Naive B cell (primary cell): ENCODE results near the gene NRIP2. TPM values are rescaled to one million over a fixed set of nuclear protein-coding genes. Genes with fewer than 3 reads are reported as not detected.

ENCODE experiments used
- ATAC-seq, 2 donors: fragments of 150-1000 bp; cut with Tn5 transposase; 2 replicates each; pipeline ENCODE4 v1.10.0; 2021; ENCODE audit warnings: low read depth in 2 of 2, mild to moderate bottlenecking in 2 of 2, moderate library complexity in 2 of 2
- DNase-seq: peaks from one replicate; pipeline ENCODE4 v3.0.0; 2022
- H3K27ac Mint-ChIP-seq, 6 donors: one replicate each; pipeline ENCODE4 v1.8.0; 2020 to 2022; ENCODE audit warnings: mild to moderate bottlenecking in 6 of 6, mixed read lengths in 6 of 6, moderate library complexity in 5 of 6, inconsistent platforms in 2 of 6
- H3K27me3 Mint-ChIP-seq, 3 donors: one replicate each; pipeline ENCODE4 v1.8.0; 2021 to 2022; ENCODE audit warnings: mixed read lengths in 3 of 3, mild to moderate bottlenecking in 1 of 3
- H3K36me3 Mint-ChIP-seq, 2 donors: one replicate each; pipeline ENCODE4 v1.8.0; 2020 to 2022; ENCODE audit warnings: mixed read lengths in 2 of 2, inconsistent platforms in 1 of 2, mild to moderate bottlenecking in 1 of 2
- H3K4me1 Mint-ChIP-seq, 3 donors: one replicate each; pipeline ENCODE4 v1.8.0; 2020 to 2022; ENCODE audit warnings: mixed read lengths in 3 of 3, inconsistent platforms in 1 of 3, mild to moderate bottlenecking in 1 of 3, moderate library complexity in 1 of 3
- H3K4me3 Mint-ChIP-seq, 8 donors: one replicate each; pipeline ENCODE4 v1.8.0; 2020 to 2022; ENCODE audit warnings: mild to moderate bottlenecking in 8 of 8, mixed read lengths in 8 of 8, moderate library complexity in 8 of 8, inconsistent platforms in 2 of 8
- H3K9me3 Mint-ChIP-seq, 7 donors: one replicate each; pipeline ENCODE4 v1.8.0; 2020 to 2022; ENCODE audit warnings: mixed read lengths in 7 of 7, mild to moderate bottlenecking in 5 of 7, inconsistent platforms in 2 of 7, moderate library complexity in 1 of 7
- polyA plus RNA-seq, 6 donors: library from polyadenylated mRNA; unstranded; fragments of 300-500 nt; fragmentation: Illumina TruSeq; gene quantifications; one replicate each; pipeline ENCODE4 v1.2.3, GENCODE V29; 2021; ENCODE audit warnings: low read depth in 6 of 6

Gene NRIP2
- polyA plus RNA-seq, 6 donors from 2014 or later = 0.47 to 1.9 (median 1.1) TPM

GRCh38 chr12:2812290-2813213 lies 22.3 kb downstream of the NRIP2 start, which contains the start of gene ITFG2:
ITFG2 (plus strand) TSS chr12:2812668; CDS start chr12:2812761, 93 bp downstream.
- H3K4me3 Mint-ChIP-seq = peak within 1 kb of the TSS; percentile 94 to 100 (median 99)
- ATAC-seq = peak; percentile 92 to 93
- peak; percentile 96 for DNase-seq
- peak within 1 kb of the TSS; percentile 95 to 100 (median 100) for H3K27ac Mint-ChIP-seq
- H3K9me3 Mint-ChIP-seq = peaks cover 0 to 2% (median 0%) of the 10 kb centered on the region in 7 donors
- H3K36me3 Mint-ChIP-seq = no peaks in the 10 kb centered on the region
- H3K27me3 Mint-ChIP-seq = no peaks in the 10 kb centered on the region
- peaks cover 11 to 42% (median 23%) of the 10 kb centered on the region in 3 donors for H3K4me1 Mint-ChIP-seq

GRCh38 chr12:2811801-2812200 lies 23.0 kb downstream of the NRIP2 start:
- Mint-ChIP-seq H3K9me3 (peaks cover 0 to 2% (median 0%) of the 10 kb centered on the region in 7 donors), H3K36me3 (no peaks in the 10 kb centered on the region)
- ATAC-seq = no peak

GRCh38 chr12:2806700-2807099 lies 28.1 kb downstream of the NRIP2 start:
- DNase-seq = no peak
- H3K36me3 Mint-ChIP-seq = peaks cover 0 to 6% of the 10 kb centered on the region in 2 donors

More at GRCh38 chr12:2811801-2812200, 23.0 kb downstream of the NRIP2 start:
- DNase-seq = no peak
- H3K27ac Mint-ChIP-seq = peak overlapping the region in 5 of 6 donors; percentile 64 to 100 (median 100)
- no peaks in the 10 kb centered on the region for H3K27me3 Mint-ChIP-seq
- H3K4me1 Mint-ChIP-seq = peaks cover 11 to 42% (median 23%) of the 10 kb centered on the region in 3 donors
- peak overlapping the region; percentile 37 to 100 (median 96) for H3K4me3 Mint-ChIP-seq

GRCh38 chr12:2805143-2805520 lies 29.7 kb downstream of the NRIP2 start:
- ATAC-seq (no peak), DNase-seq (no peak)
- H3K36me3 Mint-ChIP-seq = peaks cover 0 to 6% of the 10 kb centered on the region in 2 donors
- no peak overlapping the region for H3K4me3 Mint-ChIP-seq
- H3K4me1 Mint-ChIP-seq = peaks cover 0 to 5% (median 4%) of the 10 kb centered on the region in 3 donors
- peak overlapping the region in 3 of 6 donors; percentile 3 to 70 (median 10) for H3K27ac Mint-ChIP-seq
- H3K9me3 Mint-ChIP-seq = no peaks in the 10 kb centered on the region
- no peaks in the 10 kb centered on the region for H3K27me3 Mint-ChIP-seq

More at GRCh38 chr12:2806700-2807099, 28.1 kb downstream of the NRIP2 start:
- Mint-ChIP-seq H3K9me3 (no peaks in the 10 kb centered on the region), H3K4me3 (no peak overlapping the region), H3K4me1 (peaks cover 0 to 8% (median 4%) of the 10 kb centered on the region in 3 donors), H3K27me3 (no peaks in the 10 kb centered on the region), H3K27ac (peak overlapping the region in 1 of 6 donors; percentile 59)
- no peak for ATAC-seq

- DNase-seq (no peak), ATAC-seq (no peak)
- no peaks in the 10 kb centered on the region for H3K27me3 Mint-ChIP-seq
- no peak overlapping the region for H3K4me3 Mint-ChIP-seq
- H3K9me3 Mint-ChIP-seq = no peaks in the 10 kb centered on the region
- peaks cover 0 to 5% (median 4%) of the 10 kb centered on the region in 3 donors for H3K4me1 Mint-ChIP-seq
- peak overlapping the region in 3 of 6 donors; percentile 20 to 70 (median 69) for H3K27ac Mint-ChIP-seq
- H3K36me3 Mint-ChIP-seq = peaks cover 0 to 6% of the 10 kb centered on the region in 2 donors
Observed at GRCh38 chr12:2804393-2805142, 30.3 kb downstream of the NRIP2 start.

- Mint-ChIP-seq H3K4me1 (peaks cover 0 to 5% (median 4%) of the 10 kb centered on the region in 3 donors), H3K36me3 (peaks cover 0 to 7% of the 10 kb centered on the region in 2 donors), H3K4me3 (no peak overlapping the region), H3K9me3 (no peaks in the 10 kb centered on the region), H3K27me3 (no peaks in the 10 kb centered on the region), H3K27ac (peak overlapping the region in 3 of 6 donors; percentile 57 to 69 (median 66))
- ATAC-seq (no peak), DNase-seq (no peak)
Observed at GRCh38 chr12:2803635-2804392, 31.0 kb downstream of the NRIP2 start.

GRCh38 chr12:2801044-2801783 lies 33.6 kb downstream of the NRIP2 start:
- H3K4me3 Mint-ChIP-seq = no peak overlapping the region
- DNase-seq = no peak
- peak overlapping the region in 1 of 6 donors; percentile 77 for H3K27ac Mint-ChIP-seq
- ATAC-seq = no peak
- H3K36me3 Mint-ChIP-seq = peaks cover 0 to 14% of the 10 kb centered on the region in 2 donors
- peaks cover 13 to 27% (median 14%) of the 10 kb centered on the region in 3 donors for H3K4me1 Mint-ChIP-seq
- no peaks in the 10 kb centered on the region for H3K9me3 Mint-ChIP-seq
- no peaks in the 10 kb centered on the region for H3K27me3 Mint-ChIP-seq

GRCh38 chr12:2800046-2800570 lies 34.7 kb downstream of the NRIP2 start:
- Mint-ChIP-seq H3K4me1 (peaks cover 16 to 31% (median 17%) of the 10 kb centered on the region in 3 donors), H3K27me3 (no peaks in the 10 kb centered on the region), H3K27ac (peak overlapping the region in 1 of 6 donors; percentile 69), H3K9me3 (no peaks in the 10 kb centered on the region), H3K4me3 (peak overlapping the region in 1 of 8 donors; percentile 5), H3K36me3 (peaks cover 0 to 14% of the 10 kb centered on the region in 2 donors)
- DNase-seq = no peak
- ATAC-seq = no peak

- Mint-ChIP-seq H3K36me3 (peaks cover 0 to 8% of the 10 kb centered on the region in 2 donors), H3K4me1 (peaks cover 21 to 27% (median 21%) of the 10 kb centered on the region in 3 donors), H3K27ac (peak overlapping the region in 2 of 6 donors; percentile 20 to 29), H3K9me3 (no peaks in the 10 kb centered on the region), H3K27me3 (no peaks in the 10 kb centered on the region), H3K4me3 (peak overlapping the region in 5 of 8 donors; percentile 40 to 98 (median 94))
- DNase-seq (no peak), ATAC-seq (no peak)
Observed at GRCh38 chr12:2797721-2798418, 37.0 kb downstream of the NRIP2 start.

GRCh38 chr12:2796187-2796666 lies 38.6 kb downstream of the NRIP2 start:
- H3K36me3 Mint-ChIP-seq = peaks cover 0 to 8% of the 10 kb centered on the region in 2 donors
- no peaks in the 10 kb centered on the region for H3K27me3 Mint-ChIP-seq
- ATAC-seq (no peak), DNase-seq (no peak)
- H3K27ac Mint-ChIP-seq = peak overlapping the region; percentile 77 to 90 (median 84)
- no peaks in the 10 kb centered on the region for H3K9me3 Mint-ChIP-seq
- H3K4me1 Mint-ChIP-seq = peaks cover 21 to 27% (median 21%) of the 10 kb centered on the region in 3 donors
- peak overlapping the region; percentile 81 to 98 (median 94) for H3K4me3 Mint-ChIP-seq
